Activated T-helper 1 cell treated with anti-CD3 and anti-CD28 coated beads, Interleukin-12 subunit alpha, Interleukin-12 subunit beta, Interleukin-2, Interleukin-4 antibody, amounts not matched to agents 30 ng/mL and 10 ng/mL and 1 ng/mL, durations not matched to agents 14 hours and 24 hours and 36 hours (primary cell): ENCODE measurements around the gene AQP12B. TPM values are rescaled to one million over a fixed set of nuclear protein-coding genes. Genes with fewer than 3 reads are reported as not detected.

ENCODE experiments used
- DNase-seq: peaks from one replicate; pipeline ENCODE4 v3.0.0; 2021; ENCODE audit warnings: low spot score
- H3K27ac Mint-ChIP-seq: one replicate; pipeline ENCODE4 v1.8.0; 2021; ENCODE audit warnings: mild to moderate bottlenecking, mixed read lengths
- H3K27me3 Mint-ChIP-seq: one replicate; pipeline ENCODE4 v1.8.0; 2022; ENCODE audit warnings: mild to moderate bottlenecking, moderate library complexity, mixed read lengths; ENCODE audit not compliant: insufficient read depth
- H3K36me3 Mint-ChIP-seq: one replicate; pipeline ENCODE4 v1.8.0; 2021; ENCODE audit warnings: low read depth, mixed read lengths
- H3K4me1 Mint-ChIP-seq: one replicate; pipeline ENCODE4 v1.8.0; 2021; ENCODE audit warnings: low read depth, mixed read lengths
- H3K4me3 Mint-ChIP-seq: one replicate; pipeline ENCODE4 v1.8.0; 2021; ENCODE audit warnings: mild to moderate bottlenecking, moderate library complexity, mixed read lengths
- H3K9me3 Mint-ChIP-seq: one replicate; pipeline ENCODE4 v1.8.0; 2021; ENCODE audit warnings: mixed read lengths
- intact Hi-C: fragments of 100-400 bp; cut with micrococcal nuclease; formaldehyde crosslinking; loops from one replicate; pipeline ENCODE4 v1.15.1; 2024
- total RNA-seq: library from RNA; stranded (reverse); gene quantifications from 2 replicates; pipeline ENCODE4 v1.2.3, GENCODE V29; 2022

The AQP12B gene
- total RNA-seq, 1 donor from 2014 or later, result not detected

DNA sequence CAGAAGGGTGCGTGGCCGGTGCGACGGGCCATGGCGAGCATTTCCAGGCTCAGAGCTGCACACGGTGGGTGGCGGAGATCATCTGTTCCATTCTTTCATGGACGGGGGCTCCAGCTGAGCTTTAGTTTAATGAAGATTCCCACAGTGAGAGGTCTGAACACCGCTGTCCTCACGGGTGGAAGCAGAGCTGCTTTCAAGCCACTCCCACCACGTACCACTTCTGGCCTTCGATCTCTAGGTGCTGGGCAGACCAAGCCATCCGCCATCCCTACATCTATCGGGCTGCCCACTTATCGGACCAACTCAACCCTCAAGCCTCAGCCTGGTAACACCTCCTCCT, 38.9 kb downstream of the AQP12B start:
- H3K27me3 Mint-ChIP-seq, result peaks cover 9% of the 10 kb centered on the region

DNA sequence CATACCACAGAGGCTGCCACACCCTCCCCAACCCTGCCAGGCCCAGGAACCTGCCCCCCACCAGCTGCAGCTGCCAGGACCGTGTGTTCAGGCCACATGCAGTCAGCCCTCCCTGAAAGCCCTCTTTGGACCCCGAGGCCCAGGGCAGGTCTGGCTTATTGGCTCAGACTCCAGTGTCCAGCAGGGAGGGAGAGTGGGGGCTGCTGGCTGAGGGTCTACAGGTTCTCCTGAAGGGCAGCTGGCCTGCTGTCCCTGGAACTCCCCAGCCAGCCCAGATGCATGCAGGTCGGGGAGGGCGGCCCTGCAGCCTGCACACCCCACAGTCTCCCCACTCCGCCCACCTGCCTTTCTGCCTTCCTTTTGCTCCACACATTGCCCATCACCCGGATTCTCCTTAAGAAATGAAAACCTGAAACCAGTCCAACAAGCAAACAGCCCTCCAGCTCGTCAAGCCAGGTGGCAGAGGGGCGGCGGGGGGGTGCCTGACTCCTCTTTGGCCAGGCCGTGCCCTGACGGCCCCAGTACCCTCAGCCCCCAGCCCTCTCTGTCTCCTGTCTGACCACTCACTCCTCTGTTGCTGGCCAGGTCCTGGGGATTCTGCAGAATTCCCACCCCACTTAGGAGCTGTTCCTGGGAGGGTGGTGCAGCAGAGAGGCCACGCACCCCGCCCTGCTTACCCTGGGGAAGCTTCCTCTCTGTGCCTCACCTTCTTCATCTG, 39.4 kb downstream of the AQP12B start:
- DNase-seq, result no peak
- no peaks in the 10 kb centered on the region for H3K9me3 Mint-ChIP-seq
- H3K4me3 Mint-ChIP-seq, result no peak overlapping the region
- H3K4me1 Mint-ChIP-seq, result peaks cover 10% of the 10 kb centered on the region
- H3K27me3 Mint-ChIP-seq, result peaks cover 5% of the 10 kb centered on the region
- no peaks in the 10 kb centered on the region for H3K36me3 Mint-ChIP-seq
- H3K27ac Mint-ChIP-seq, result no peak overlapping the region
- intact Hi-C loops, result no loop called here

More for the DNA sequence above, 38.9 kb downstream of the AQP12B start:
- Mint-ChIP-seq H3K36me3 (no peaks in the 10 kb centered on the region), H3K4me1 (peaks cover 10% of the 10 kb centered on the region), H3K4me3 (no peak overlapping the region), H3K27ac (no peak overlapping the region), H3K9me3 (no peaks in the 10 kb centered on the region)
- intact Hi-C loops, result no loop called here
- no peak for DNase-seq

DNA sequence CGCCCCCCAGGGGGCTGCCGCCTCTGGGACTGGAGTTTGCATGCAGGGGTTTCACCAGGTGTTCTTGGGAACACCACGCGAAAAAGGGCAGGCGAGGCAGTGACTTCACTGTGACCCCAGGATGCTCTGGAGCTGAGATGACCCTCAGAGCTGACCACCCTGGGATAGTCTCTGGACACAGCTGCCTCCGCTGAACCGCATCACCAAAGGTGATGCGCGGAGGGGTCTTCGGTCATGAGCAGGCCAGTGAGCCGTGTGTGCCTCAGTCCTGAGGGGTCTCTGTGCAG, 39.9 kb downstream of the AQP12B start:
- Mint-ChIP-seq H3K27me3 (peaks cover 5% of the 10 kb centered on the region), H3K4me1 (peaks cover 10% of the 10 kb centered on the region), H3K36me3 (no peaks in the 10 kb centered on the region), H3K9me3 (no peaks in the 10 kb centered on the region), H3K4me3 (no peak overlapping the region), H3K27ac (no peak overlapping the region)
- intact Hi-C loops, result no loop called here
- no peak for DNase-seq

DNA sequence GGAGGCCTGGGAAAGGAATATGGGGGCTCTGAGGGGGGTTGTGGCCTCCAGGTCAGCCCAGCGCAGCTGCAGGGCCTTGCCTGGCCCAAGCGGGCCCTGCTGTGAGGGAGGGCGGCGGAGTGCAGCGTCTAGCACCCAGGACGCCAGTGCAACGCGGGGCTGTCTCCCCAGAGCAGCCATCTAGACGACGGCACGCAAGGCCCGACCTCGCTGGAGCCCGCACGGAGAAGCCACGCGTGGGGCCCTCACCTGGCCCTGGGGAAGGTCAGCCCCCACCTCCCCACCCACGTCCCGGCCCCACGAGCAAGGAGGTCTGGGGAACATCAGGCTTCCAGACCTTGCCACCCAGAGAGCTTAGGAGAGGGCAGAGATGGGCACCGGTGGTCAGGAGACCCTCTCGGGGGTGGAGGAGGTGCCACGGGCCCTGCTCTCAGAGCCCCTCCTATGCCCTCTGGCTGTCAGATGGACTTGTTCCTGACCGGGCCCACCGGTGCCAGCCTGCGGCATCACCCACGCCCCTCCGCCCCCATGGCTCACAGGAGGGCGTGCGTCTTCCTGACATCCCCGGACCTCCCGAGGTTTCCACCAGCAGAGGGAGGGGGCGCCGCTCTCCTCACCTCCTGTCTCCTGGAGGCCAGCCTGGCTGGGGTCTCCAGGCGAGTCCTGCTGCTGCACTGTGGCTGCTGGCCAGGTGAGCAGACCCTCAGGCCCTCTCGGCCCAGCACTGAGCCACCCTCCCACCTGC, 40.5 kb downstream of the AQP12B start:
- Mint-ChIP-seq H3K36me3 (no peaks in the 10 kb centered on the region), H3K27me3 (peaks cover 2% of the 10 kb centered on the region), H3K9me3 (no peaks in the 10 kb centered on the region), H3K4me1 (peaks cover 10% of the 10 kb centered on the region), H3K4me3 (no peak overlapping the region), H3K27ac (no peak overlapping the region)
- DNase-seq, result no peak
- intact Hi-C loops, result no loop called here

DNA sequence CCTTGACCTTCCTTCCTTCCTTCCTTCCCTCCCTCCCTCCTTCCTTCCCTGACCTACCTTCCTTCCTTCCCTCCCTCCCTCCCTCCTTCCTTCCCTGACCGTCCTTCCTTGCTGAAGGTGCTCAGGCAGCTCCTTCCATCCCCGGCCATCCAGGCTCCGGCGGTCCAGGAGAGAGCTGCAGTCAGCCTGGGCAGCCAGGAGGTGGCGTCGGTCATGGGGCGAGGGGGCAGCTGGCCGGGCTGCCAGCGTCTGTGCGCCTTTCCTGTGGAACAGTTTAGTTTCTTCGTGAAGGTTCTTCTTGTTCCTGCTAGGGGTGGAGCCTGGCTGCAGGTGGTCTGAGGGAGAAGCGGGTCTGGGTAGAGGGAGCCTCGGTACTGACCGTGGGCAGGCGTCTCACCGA, 41.7 kb downstream of the AQP12B start:
- no peaks in the 10 kb centered on the region for H3K36me3 Mint-ChIP-seq
- no peak overlapping the region for H3K27ac Mint-ChIP-seq
- peaks cover 3% of the 10 kb centered on the region for H3K27me3 Mint-ChIP-seq
- no peak overlapping the region for H3K4me3 Mint-ChIP-seq
- DNase-seq, result no peak
- peaks cover 4% of the 10 kb centered on the region for H3K4me1 Mint-ChIP-seq
- H3K9me3 Mint-ChIP-seq, result no peaks in the 10 kb centered on the region
- intact Hi-C loops, result no loop called here

DNA sequence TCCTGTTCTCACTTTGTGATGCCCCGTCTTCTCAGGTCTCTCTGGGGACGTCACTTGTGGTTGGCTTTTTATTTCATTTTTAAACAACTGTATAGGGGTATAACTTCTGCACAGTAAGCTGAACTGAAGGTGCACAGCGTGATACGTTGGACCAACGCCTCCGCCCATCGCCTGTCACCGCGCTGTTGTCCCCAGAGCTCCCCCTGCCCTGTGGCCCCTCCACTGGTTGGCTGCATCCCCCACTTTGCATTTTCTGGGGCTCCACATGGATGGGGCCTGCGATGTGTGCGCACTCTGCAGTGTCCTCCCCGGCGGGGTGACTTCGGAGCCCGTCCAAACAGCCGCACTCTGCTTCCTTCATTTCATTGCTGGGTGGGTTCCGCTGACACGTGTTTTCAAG, 43.1 kb downstream of the AQP12B start:
- Mint-ChIP-seq H3K9me3 (peaks cover 4% of the 10 kb centered on the region), H3K4me3 (no peak overlapping the region), H3K27me3 (peaks cover 3% of the 10 kb centered on the region), H3K4me1 (no peaks in the 10 kb centered on the region), H3K36me3 (no peaks in the 10 kb centered on the region), H3K27ac (no peak overlapping the region)
- intact Hi-C loops, result no loop called here
- no peak for DNase-seq

DNA sequence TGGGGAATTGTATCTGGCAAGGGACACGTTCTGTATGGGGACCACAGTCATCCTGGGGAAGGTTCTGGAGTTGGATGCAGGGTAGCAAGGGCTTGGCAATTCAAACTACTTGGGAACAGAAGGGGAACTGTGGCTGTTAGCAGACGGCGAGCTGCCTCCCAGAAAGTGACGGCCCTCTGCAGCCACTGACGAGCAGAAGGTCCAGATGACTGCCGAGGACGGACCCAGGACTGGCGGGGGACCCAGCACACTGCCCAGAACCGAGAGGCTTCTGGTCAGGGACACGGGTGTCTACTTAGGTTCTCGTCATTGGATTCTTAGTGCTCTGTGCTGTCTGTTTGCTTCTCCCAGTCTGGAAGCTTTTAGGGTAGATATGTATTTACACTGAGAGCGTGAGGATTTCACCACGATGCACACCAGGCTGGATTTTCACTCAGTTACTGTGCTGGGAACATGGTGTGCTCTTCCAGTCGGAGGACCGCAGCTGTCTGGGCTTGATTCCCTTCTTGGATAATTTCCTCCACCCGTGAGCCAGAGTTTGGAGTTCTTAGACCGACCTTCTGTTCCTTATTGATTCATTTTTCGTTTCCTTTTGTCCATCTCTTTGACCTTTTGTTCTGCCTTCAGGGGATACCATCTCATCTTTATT, 44.0 kb downstream of the AQP12B start:
- Mint-ChIP-seq H3K4me3 (no peak overlapping the region), H3K9me3 (peaks cover 11% of the 10 kb centered on the region), H3K27ac (no peak overlapping the region), H3K27me3 (peaks cover 1% of the 10 kb centered on the region), H3K4me1 (no peaks in the 10 kb centered on the region), H3K36me3 (no peaks in the 10 kb centered on the region)
- no peak for DNase-seq
- intact Hi-C loops, result no loop called here

DNA sequence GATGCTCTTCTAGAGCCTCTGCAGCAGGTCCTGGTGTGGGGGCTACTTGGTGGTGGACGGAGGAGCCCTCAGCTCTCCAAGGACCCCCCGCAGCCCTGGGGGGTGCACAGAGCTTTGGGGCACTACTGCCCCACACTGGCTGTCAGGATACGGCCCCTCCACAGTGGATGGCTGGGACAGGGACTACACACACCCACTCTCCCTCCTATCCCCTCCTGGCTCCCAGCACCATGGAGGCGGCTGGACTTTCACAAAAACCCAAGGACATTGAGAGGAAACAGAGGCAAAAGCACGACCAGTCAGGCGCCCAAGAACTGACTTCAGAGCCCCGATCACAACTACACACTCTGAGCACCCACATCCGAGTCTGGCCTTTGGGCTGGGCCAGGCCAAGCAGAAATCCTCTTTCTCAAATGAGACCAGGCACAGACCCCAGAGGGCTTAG, 44.8 kb downstream of the AQP12B start:
- H3K36me3 Mint-ChIP-seq, result peaks cover 6% of the 10 kb centered on the region
- H3K4me1 Mint-ChIP-seq, result no peaks in the 10 kb centered on the region
- H3K4me3 Mint-ChIP-seq, result no peak overlapping the region
- H3K9me3 Mint-ChIP-seq, result peaks cover 18% of the 10 kb centered on the region
- intact Hi-C loops, result no loop called here
- no peak for DNase-seq
- no peak overlapping the region for H3K27ac Mint-ChIP-seq
- H3K27me3 Mint-ChIP-seq, result peaks cover 1% of the 10 kb centered on the region

DNA sequence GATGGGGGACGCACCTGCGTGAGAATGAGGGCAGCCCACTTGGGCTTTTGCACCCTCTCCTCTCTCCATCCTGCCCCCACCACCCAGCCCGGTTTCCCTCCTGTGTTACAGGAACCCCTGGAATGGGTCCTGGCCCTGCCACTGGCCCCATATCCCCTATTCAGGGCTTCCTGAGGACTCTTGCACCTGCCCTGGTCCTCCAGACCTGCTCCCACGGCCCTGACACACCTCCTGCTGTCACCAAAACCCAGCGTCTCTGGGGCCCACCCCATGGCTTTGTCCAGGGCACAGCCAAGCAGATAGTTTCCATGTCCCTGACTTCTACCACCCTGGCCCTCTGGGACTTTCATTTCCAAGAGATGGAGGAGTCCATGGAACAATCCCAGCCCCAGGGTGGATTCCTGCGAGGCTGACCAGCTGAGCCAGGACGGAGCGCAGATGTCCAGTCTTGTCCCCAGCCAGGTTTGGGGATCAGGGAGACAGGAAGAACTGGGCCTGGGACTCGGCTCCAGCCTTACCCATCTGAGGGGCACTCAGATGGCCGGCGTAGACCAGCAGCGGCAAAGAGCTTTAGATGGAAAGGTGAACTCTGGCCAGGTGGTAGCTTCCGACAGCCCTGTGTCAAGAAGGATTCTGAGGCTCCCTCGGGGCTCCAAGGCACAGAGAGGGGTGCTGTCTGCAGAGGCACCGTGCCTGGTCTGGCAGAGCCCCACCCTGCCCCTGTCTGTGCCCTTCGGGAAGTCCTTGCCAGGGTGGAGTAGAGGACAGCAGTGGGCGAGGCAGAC, 45.4 kb downstream of the AQP12B start:
- Mint-ChIP-seq H3K27ac (no peak overlapping the region), H3K36me3 (peaks cover 9% of the 10 kb centered on the region), H3K4me1 (no peaks in the 10 kb centered on the region), H3K4me3 (no peak overlapping the region), H3K27me3 (peaks cover 1% of the 10 kb centered on the region), H3K9me3 (peaks cover 25% of the 10 kb centered on the region)
- no peak for DNase-seq
- intact Hi-C loops, result no loop called here

DNA sequence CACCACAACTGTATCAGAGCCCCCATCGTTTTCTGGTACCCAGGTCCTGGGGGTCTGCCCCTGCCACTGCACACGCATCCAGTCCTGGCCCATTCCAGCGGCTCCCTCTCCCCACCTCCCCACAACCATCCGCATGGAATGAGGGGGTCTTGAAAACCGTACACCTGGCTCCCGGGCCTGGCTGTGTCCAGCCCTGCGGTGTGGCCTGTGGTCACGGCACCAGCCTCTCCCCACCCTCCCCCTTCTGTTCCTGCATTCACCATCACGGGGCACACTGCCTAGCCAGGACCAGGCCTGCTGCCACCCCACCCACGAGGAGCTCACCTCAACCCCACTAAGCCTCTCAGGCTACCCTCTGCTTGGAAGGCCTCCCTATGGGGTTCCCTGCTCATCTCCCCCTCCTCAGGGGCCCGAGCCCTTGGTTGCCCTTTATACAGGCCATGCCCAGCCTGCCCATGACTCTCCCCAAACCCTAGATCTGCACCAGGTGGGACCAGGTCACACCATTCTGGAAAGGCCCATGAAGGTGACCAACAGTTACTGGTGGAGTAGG, 46.0 kb downstream of the AQP12B start:
- no peak for DNase-seq
- H3K36me3 Mint-ChIP-seq, result peaks cover 11% of the 10 kb centered on the region
- H3K4me1 Mint-ChIP-seq, result no peaks in the 10 kb centered on the region
- no peak overlapping the region for H3K27ac Mint-ChIP-seq
- H3K4me3 Mint-ChIP-seq, result no peak overlapping the region
- peaks cover 28% of the 10 kb centered on the region for H3K9me3 Mint-ChIP-seq
- intact Hi-C loops, result no loop called here
- peaks cover 1% of the 10 kb centered on the region for H3K27me3 Mint-ChIP-seq

DNA sequence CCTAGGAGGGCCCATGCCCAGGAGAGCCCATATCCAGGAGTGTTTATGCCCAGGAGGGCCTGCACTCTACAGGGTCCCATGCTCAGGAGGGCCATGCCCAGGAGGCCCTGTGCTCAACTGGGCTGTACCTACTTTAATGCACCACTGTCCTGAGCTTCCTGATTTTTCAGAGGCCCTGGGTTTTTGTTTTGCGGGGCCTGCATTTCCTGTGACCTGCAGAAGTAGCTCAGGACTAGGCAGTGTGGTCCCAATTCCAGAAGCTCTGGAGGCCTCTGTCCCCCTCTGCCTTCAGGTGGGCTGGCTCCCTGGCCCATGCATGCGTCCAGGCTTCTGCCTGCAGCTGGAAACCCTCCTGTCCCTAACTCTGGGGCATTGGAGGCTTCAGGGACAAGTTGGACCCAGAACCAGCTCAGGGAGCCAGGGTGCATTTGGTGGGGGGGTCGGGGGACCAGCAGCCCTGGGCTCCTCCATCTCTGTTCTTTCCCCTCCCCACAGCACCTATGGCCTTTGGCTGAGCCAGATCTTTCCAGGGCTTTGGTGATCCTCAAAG, 46.6 kb downstream of the AQP12B start:
- intact Hi-C loops, result no loop called here
- H3K4me3 Mint-ChIP-seq, result no peak overlapping the region
- H3K9me3 Mint-ChIP-seq, result peaks cover 28% of the 10 kb centered on the region
- peaks cover 1% of the 10 kb centered on the region for H3K27me3 Mint-ChIP-seq
- DNase-seq, result no peak
- no peak overlapping the region for H3K27ac Mint-ChIP-seq
- no peaks in the 10 kb centered on the region for H3K4me1 Mint-ChIP-seq
- H3K36me3 Mint-ChIP-seq, result peaks cover 12% of the 10 kb centered on the region

DNA sequence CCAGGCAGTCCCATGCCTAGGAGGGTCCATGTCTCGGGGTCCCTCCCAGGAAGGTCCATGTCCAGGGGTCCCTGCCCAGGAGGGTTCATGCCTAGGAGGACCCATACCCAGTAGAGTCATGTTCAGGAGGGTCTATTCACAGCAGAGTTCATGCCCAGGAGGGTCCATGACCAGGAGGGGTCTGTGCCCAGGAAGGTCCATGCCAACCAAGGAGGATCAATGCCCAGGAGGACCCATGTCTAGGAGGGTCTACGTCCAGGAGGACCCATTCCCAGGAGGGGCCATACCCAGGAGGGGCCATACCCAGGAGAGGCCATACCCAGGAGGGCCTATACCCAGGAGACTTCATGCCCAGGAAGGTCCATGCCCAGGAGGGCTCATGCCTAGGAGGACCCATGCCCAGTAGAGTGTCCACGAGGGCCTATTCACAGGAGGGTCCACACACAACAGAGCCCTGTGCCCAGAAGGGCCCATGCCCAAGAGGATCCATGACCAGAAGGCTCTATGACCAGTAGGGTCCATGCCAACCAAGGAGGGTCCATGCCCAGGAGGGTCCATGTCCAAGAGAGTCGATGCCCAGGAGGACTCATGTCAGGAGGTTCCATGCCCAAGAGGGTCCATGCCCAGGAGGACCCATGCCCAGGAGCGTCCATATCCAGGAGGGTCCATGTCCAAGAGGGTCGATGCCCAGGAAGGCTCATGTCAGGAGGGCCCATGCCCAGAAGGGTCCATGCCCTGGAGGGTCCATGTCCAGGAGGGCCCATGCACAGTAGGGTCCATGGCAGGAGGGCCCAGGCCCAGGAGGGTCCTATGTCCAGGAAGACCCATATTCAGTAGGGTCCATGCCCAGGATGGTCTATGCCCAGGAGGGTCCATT, 47.3 kb downstream of the AQP12B start:
- no peak overlapping the region for H3K4me3 Mint-ChIP-seq

More for the DNA sequence above, 47.3 kb downstream of the AQP12B start:
- no peaks in the 10 kb centered on the region for H3K4me1 Mint-ChIP-seq
- H3K27ac Mint-ChIP-seq, result no peak overlapping the region
- intact Hi-C loops, result no loop called here
- H3K9me3 Mint-ChIP-seq, result peaks cover 28% of the 10 kb centered on the region
- H3K36me3 Mint-ChIP-seq, result peaks cover 12% of the 10 kb centered on the region
- no peak for DNase-seq
- H3K27me3 Mint-ChIP-seq, result peaks cover 1% of the 10 kb centered on the region
